PC-3 (cell line): ENCODE results near the gene PRR36. TPM values are rescaled to one million over a fixed set of nuclear protein-coding genes. Genes with fewer than 3 reads are reported as not detected.

Source experiments
- ATAC-seq: fragments of 200-7000 bp; cut with Tn5 transposase; 2 replicates; pipeline ENCODE4 v1.9.1; 2020; ENCODE audit warnings: mild to moderate bottlenecking, moderate library complexity
- BruUV-seq: library from RNA; stranded (reverse); fragments of 400-500 nt; replicated peaks from 2 replicates; lab custom pipeline; 2021; lab: Mats Ljungman, UMichigan
- CTCF ChIA-PET: fragments of 300-600 bp; sonication (Branson Sonifier 250); formaldehyde crosslinking; loops from one replicate; lab custom pipeline; 2022; ENCODE audit warnings: antibody characterized with exemption; lab: Charles Lee
- POLR2A ChIA-PET: fragments of 300-600 bp; sonication (Branson Sonifier 250); formaldehyde crosslinking; loops from one replicate; lab custom pipeline; 2022; ENCODE audit warnings: antibody characterized with exemption; ENCODE audit not compliant: unreplicated experiment; lab: Charles Lee
- DNase-seq: peaks from one replicate; pipeline ENCODE4 v3.0.0-alpha.2; 2015
- H2AFZ ChIP-seq: fragments of 300-600 bp; sonication (generic); 2 replicates; pipeline ENCODE4 v1.6.0; 2016; ENCODE audit warnings: antibody characterized with exemption, low read length
- H3F3A ChIP-seq: fragments of 300-600 bp; sonication (generic); one replicate; pipeline ENCODE4 v1.6.0; 2017; ENCODE audit warnings: antibody characterized with exemption, low read length, control low read depth, mild to moderate bottlenecking; ENCODE audit not compliant: unreplicated experiment
- H3K27ac ChIP-seq: fragments of 300-600 bp; sonication (generic); 2 replicates; pipeline ENCODE4 v1.5.1; 2016; ENCODE audit warnings: mild to moderate bottlenecking, low read length
- H3K27me3 ChIP-seq: fragments of 300-600 bp; sonication (generic); 2 replicates; pipeline ENCODE4 v1.6.1; 2016; ENCODE audit warnings: low read length, mixed read lengths
- H3K36me3 ChIP-seq: fragments of 300-600 bp; sonication (generic); 2 replicates; pipeline ENCODE4 v1.6.1; 2016; ENCODE audit warnings: low read depth, mixed run types, low read length, mixed read lengths
- H3K4me1 ChIP-seq: fragments of 300-600 bp; sonication (generic); 2 replicates; pipeline ENCODE4 v1.5.1; 2016; ENCODE audit warnings: low read length; ENCODE audit not compliant: insufficient read depth
- H3K4me2 ChIP-seq: fragments of 300-600 bp; sonication (generic); 2 replicates; pipeline ENCODE4 v1.6.0; 2016; ENCODE audit warnings: low read length
- H3K4me3 ChIP-seq: fragments of 300-600 bp; sonication (generic); 2 replicates; pipeline ENCODE4 v1.5.1; 2016; ENCODE audit warnings: mild to moderate bottlenecking, low read length, mixed read lengths
- H3K79me2 ChIP-seq: fragments of 300-600 bp; sonication (generic); 2 replicates; pipeline ENCODE4 v1.6.1; 2017; ENCODE audit warnings: low read length, mixed read lengths
- H3K9ac ChIP-seq: fragments of 300-600 bp; sonication (generic); 2 replicates; pipeline ENCODE4 v1.6.0; 2016; ENCODE audit warnings: mild to moderate bottlenecking, low read length
- H3K9me2 ChIP-seq: fragments of 300-600 bp; sonication (generic); replicated peaks from 2 replicates; pipeline ENCODE4 v1.6.1; 2016; ENCODE audit warnings: mixed run types, low read length, mixed read lengths
- H3K9me3 ChIP-seq: fragments of 300-600 bp; sonication (generic); 2 replicates; pipeline ENCODE4 v1.6.1; 2016; ENCODE audit warnings: low read length, mixed read lengths
- H4K20me1 ChIP-seq: fragments of 300-600 bp; sonication (generic); 2 replicates; pipeline ENCODE4 v1.6.1; 2016; ENCODE audit warnings: low read length, mixed read lengths
- CTCF ChIP-seq: fragments of 300-600 bp; sonication (generic); conservative IDR thresholded peaks from 2 replicates; pipeline ENCODE4 v1.5.1; 2017; ENCODE audit warnings: antibody characterized with exemption, low read depth, mild to moderate bottlenecking, low read length
- EZH2 ChIP-seq: fragments of 300-600 bp; sonication (generic); IDR thresholded peaks from one replicate; pipeline ENCODE4 v1.6.1; 2017; ENCODE audit warnings: antibody characterized with exemption, mild to moderate bottlenecking, low read length; ENCODE audit not compliant: unreplicated experiment
- EZH2phosphoT487 ChIP-seq: fragments of 300-600 bp; sonication (generic); IDR thresholded peaks from 2 replicates; pipeline ENCODE4 v1.6.1; 2018; ENCODE audit warnings: mild to moderate bottlenecking, antibody characterized with exemption, low read length, borderline replicate concordance
- intact Hi-C: fragments of 100-400 bp; cut with micrococcal nuclease; formaldehyde crosslinking; loops from 2 replicates; pipeline ENCODE4 v1.9.0; 2023
- total RNA-seq: library from RNA; depleted of rRNA; stranded (reverse); fragments of >200 nt; gene quantifications from 2 replicates; pipeline ENCODE4 v1.2.3, GENCODE V29; 2014

The PRR36 gene
- total RNA-seq, 1 experiment from 2014 or later, result 2.5 TPM

DNA sequence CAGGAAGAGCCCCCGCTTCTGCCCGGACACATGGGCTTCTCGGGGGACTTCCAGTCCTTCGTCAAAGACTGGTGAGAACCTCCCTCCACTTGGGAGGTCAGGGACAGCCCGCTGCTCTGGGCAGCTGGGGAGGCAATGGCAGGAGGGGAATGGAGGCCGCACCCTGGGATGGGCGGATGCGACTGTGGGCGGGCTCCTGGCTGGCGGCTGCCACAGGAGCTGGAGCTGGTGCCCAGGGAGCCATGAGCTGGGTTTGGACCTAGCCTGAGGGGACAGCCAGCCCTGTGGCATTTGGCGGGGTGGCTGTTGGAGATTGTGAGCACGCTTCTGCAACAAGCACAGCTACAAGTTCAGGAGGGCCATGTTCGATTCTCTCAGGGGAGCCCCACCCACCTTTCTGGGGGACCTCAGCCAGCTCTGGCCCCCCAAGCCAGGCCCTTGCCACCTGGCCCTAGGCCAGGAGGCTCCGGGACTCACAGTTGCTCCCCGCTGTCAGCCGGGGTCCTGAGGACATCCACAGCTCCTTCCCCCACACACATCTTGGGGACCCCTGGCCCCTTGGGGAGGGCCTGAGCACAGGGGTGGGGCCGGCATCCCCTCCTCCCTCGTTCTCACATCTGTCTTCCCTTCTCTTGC is 37.4 kb upstream of the PRR36 start:
- peaks cover 20% of the 10 kb centered on the region for H3K79me2 ChIP-seq
- H3K9me3 ChIP-seq, result no peaks in the 10 kb centered on the region
- peaks cover 7% of the 10 kb centered on the region for H3K4me1 ChIP-seq
- ChIA-PET POLR2A (interaction anchor here (0.6 kb wide), 1 partner anchor 8 kb away, joined by 3 read pairs; no protein-coding TSS in a partner anchor), CTCF (no interaction called here)
- H3K27ac ChIP-seq, result no peak overlapping the region
- TF ChIP-seq EZH2 (no peak), CTCF (no peak), EZH2phosphoT487 (no peak)
- H3F3A ChIP-seq, result no peaks in the 10 kb centered on the region
- no TSS peak for BruUV-seq
- DNase-seq (no peak), ATAC-seq (no peak)
- no peak overlapping the region for H3K9ac ChIP-seq
- intact Hi-C loops, result no loop called here
- H3K27me3 ChIP-seq, result no peaks in the 10 kb centered on the region
- H3K36me3 ChIP-seq, result peaks cover 20% of the 10 kb centered on the region
- 0 out of 2 replicates have a peak, but pooled peaks cover 3% of the 10 kb centered on the region for H4K20me1 ChIP-seq
- no peak overlapping the region for H3K4me2 ChIP-seq
- H2AFZ ChIP-seq, result no peak overlapping the region
- H3K4me3 ChIP-seq, result no peak overlapping the region
- H3K9me2 ChIP-seq, result no peaks in the 10 kb centered on the region

DNA sequence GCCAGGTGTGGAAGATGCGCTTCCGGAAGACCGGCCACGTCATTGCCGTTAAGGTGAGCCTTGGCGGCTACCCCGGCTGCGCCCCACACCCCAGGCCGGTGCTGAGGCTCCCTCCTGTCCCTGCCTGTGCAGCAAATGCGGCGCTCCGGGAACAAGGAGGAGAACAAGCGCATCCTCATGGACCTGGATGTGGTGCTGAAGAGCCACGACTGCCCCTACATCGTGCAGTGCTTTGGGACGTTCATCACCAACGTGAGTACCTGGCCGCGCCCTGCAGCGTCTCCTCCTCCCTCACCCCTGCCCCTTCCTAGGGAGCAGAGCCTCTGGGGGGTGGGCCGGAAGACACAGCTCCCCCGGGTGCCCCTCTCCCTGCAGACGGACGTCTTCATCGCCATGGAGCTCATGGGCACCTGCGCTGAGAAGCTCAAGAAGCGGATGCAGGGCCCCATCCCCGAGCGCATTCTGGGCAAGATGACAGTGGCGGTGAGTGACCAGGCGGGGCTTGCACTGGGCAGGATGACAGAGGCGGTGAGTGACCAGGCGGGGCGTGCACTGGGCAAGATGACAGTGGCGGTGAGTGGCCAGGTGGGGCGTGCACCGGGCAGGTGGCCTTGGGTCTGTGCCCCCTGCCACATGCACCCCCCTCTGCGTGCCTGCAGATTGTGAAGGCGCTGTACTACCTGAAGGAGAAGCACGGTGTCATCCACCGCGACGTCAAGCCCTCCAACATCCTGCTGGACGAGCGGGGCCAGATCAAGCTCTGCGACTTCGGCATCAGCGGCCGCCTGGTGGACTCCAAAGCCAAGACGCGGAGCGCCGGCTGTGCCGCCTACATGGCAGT is 36.4 kb upstream of the PRR36 start:
- Histone ChIP-seq H2AFZ (no peak overlapping the region), H3K9ac (no peak overlapping the region), H3K36me3 (peaks cover 20% of the 10 kb centered on the region), H3K4me1 (no peaks in the 10 kb centered on the region), H3F3A (no peaks in the 10 kb centered on the region), H3K9me3 (no peaks in the 10 kb centered on the region), H3K9me2 (no peaks in the 10 kb centered on the region), H3K27ac (no peak overlapping the region), H4K20me1 (0 out of 2 replicates have a peak, but pooled peaks cover 3% of the 10 kb centered on the region), H3K4me2 (no peak overlapping the region), H3K79me2 (peaks cover 30% of the 10 kb centered on the region), H3K27me3 (no peaks in the 10 kb centered on the region), H3K4me3 (no peak overlapping the region)
- DNase-seq (no peak), ATAC-seq (0 out of 2 replicates have a peak, but pooled peaks have one; percentile 4)
- CTCF ChIA-PET, result no interaction called here
- POLR2A ChIA-PET, result no interaction called here
- intact Hi-C loops, result no loop called here
- TF ChIP-seq EZH2phosphoT487, result no peak
- BruUV-seq, result no TSS peak

DNA sequence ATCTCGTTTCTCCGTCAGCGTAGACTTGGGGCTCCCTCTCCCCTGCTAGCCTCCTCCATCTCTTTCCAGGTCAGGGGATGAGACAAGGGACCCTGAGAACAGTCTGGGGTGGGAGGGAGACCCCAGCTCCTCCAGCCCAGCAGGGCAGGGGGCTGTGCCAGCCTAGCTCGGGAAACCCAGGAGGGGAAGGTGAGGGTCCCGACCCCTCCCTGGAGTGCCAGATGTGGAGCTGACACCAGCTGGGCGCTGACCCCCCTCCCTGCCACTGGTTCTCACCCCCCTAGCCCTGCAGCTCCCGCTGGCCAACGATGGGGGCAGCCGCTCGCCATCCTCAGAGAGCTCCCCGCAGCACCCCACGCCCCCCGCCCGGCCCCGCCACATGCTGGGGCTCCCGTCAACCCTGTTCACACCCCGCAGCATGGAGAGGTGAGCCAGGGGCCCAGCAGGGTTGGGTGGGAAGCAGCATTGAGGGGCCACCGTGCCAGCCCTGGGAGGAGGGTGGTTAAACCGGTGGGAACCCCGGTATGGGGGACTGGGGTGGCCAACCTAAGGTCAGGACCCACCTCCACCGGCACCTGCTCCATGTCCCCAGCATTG is 35.4 kb upstream of the PRR36 start:
- ChIA-PET POLR2A (no interaction called here), CTCF (no interaction called here)
- no peaks in the 10 kb centered on the region for H3F3A ChIP-seq
- TF ChIP-seq EZH2phosphoT487, result no peak
- TF ChIP-seq EZH2, result no peak
- TF ChIP-seq CTCF, result no peak
- peaks cover 40% of the 10 kb centered on the region for H3K79me2 ChIP-seq
- no TSS peak for BruUV-seq
- H3K27ac ChIP-seq, result no peak overlapping the region
- H3K9ac ChIP-seq, result no peak overlapping the region
- intact Hi-C loops, result no loop called here
- ATAC-seq (no peak), DNase-seq (no peak)
- 0 out of 2 replicates have a peak, but pooled peaks cover 3% of the 10 kb centered on the region for H4K20me1 ChIP-seq
- H3K9me3 ChIP-seq, result no peaks in the 10 kb centered on the region
- no peaks in the 10 kb centered on the region for H3K9me2 ChIP-seq
- H3K4me1 ChIP-seq, result peaks cover 9% of the 10 kb centered on the region
- H3K27me3 ChIP-seq, result no peaks in the 10 kb centered on the region
- no peak overlapping the region for H3K4me2 ChIP-seq
- no peak overlapping the region for H2AFZ ChIP-seq
- no peak overlapping the region for H3K4me3 ChIP-seq
- peaks cover 20% of the 10 kb centered on the region for H3K36me3 ChIP-seq
